ENCODE measurements around the gene ADH5. TPM values are rescaled to one million over a fixed set of nuclear protein-coding genes. Genes with fewer than 3 reads are reported as not detected.
A peak's percentile ranks its signal among the peaks of the same experiment; 100 is the strongest.
"Not testable (repeated sequence)": the region's sequence is repeated elsewhere in the genome, so short reads cannot be mapped to it uniquely, and the experiment has no call there.

The ADH5 gene
- total and polyA plus RNA-seq, 4 experiments from 2014 or later = 75.6 to 171 (median 111) TPM

DNA sequence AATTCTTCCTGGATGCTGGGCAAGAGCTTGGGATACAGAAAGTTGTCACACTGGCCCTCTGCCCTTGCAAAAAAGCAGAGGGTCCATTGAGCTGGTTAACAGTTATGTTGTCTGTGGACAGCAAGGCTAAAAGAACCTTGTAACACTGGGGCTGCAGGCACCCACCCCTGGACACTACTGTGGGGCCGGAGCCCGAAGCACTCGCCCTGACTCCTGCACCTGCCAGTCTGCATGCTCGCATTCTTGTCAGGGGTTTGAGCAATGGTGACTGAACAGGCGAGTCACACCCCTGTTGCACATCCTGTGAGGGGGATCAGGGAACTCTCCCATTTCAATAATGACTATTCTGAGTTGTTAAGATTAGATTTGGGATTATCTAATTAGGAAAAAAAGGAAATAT lies 31.9 kb upstream of the ADH5 start:
- H3K4me3 ChIP-seq (ENCODE audit: low read length in 2 of 2) = no peak overlapping the region
- Mint-ChIP-seq H3K27ac (no peak overlapping the region), H3K27me3 (peaks cover 0 to 1% of the 10 kb centered on the region in 2 donors), H3K4me1 (no peaks in the 10 kb centered on the region), H3K9me3 (no peaks in the 10 kb centered on the region), H3K4me3 (no peak overlapping the region), H3K36me3 (no peaks in the 10 kb centered on the region)
- H3K36me3 ChIP-seq (ENCODE audit: insufficient read depth, low read length) = no peaks in the 10 kb centered on the region
- no peak overlapping the region for H3K27ac ChIP-seq (ENCODE audit: low read depth, low read length)
- no peak for DNase-seq
- no peaks in the 10 kb centered on the region for H3K27me3 ChIP-seq (ENCODE audit: insufficient read depth, low read length)
- ChIA-PET CTCF (ENCODE audit: partially characterized antibody) (interaction anchor here (1.3 to 1.5 kb wide), 2 partner anchors 8 to 24 kb away, joined by 3 to 4 read pairs; partner anchors contain the start of gene ADH4), POLR2A (ENCODE audit: partially characterized antibody) (no interaction called here)
- H3K4me1 ChIP-seq (ENCODE audit: insufficient read depth, low read length) = no peaks in the 10 kb centered on the region
- no peaks in the 10 kb centered on the region for H3K9me3 ChIP-seq (ENCODE audit: control insufficient read depth in 1 of 2, low read length in 2 of 2)
- intact Hi-C loops (cut with micrococcal nuclease) = no loop called here

DNA sequence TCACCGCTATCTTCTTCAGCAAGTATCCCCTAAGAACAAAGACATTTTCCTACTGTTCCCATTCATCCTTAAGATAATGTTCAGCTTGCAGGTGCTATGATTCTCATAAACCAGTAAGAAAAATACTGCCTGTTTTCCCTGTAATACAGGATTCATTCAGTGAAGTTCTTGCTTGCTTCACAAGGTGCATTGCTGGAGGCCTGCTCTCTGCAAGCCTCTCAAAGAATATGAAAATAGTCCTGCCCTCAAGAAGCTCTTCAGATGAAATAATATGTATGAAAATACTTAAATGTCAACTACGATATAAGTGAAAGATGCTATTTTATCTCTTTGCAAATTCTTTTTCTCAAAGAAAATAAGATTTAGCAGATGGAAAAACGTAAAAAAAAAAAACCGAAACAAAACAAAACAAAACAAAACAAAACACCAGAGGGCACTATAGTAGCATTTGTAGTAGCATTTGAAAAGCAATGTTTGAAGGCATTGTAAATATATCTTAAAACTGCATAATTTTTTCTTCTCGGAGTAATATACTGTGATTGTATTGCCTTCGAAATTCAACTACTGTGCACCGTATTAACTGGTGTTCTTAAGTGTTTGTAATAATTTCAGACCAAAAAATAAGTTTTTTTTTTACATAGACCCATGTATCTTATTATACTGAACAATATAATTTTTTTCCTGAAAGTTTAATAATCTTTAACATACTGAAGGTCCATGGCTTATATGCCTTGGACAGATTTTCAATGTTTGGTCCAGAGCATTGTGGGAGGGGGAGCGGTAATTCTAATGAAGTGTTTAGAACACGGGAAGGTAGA lies 29.5 kb upstream of the ADH5 start:
- no peak overlapping the region for H3K27ac ChIP-seq (ENCODE audit: low read depth, low read length)
- H3K4me1 ChIP-seq (ENCODE audit: insufficient read depth, low read length) = no peaks in the 10 kb centered on the region
- ChIA-PET POLR2A (ENCODE audit: partially characterized antibody) (no interaction called here), CTCF (ENCODE audit: partially characterized antibody) (interaction anchor here (0.7 to 1.5 kb wide), 5 partner anchors 93 to 690 kb away, joined by 3 to 9 read pairs (median 5); partner anchors contain the start of gene METAP1)
- H3K27me3 ChIP-seq (ENCODE audit: insufficient read depth, low read length) = no peaks in the 10 kb centered on the region
- no peaks in the 10 kb centered on the region for H3K9me3 ChIP-seq (ENCODE audit: control insufficient read depth in 1 of 2, low read length in 2 of 2)
- H3K36me3 ChIP-seq (ENCODE audit: insufficient read depth, low read length) = no peaks in the 10 kb centered on the region
- no peaks in the 10 kb centered on the region for H3K4me1 Mint-ChIP-seq
- DNase-seq = peak in 2 of 5 donors; percentile 4 to 7
- H3K27me3 Mint-ChIP-seq = peaks cover 0 to 1% of the 10 kb centered on the region in 2 donors
- H3K36me3 Mint-ChIP-seq = no peaks in the 10 kb centered on the region
- no peak overlapping the region for H3K4me3 Mint-ChIP-seq
- no peak overlapping the region for H3K27ac Mint-ChIP-seq
- H3K4me3 ChIP-seq (ENCODE audit: low read length in 2 of 2) = no peak overlapping the region
- intact Hi-C loops (cut with micrococcal nuclease) = loop anchor here (1.0 kb wide), 3 partner anchors 287 to 690 kb away; no protein-coding TSS in a partner anchor
- no peaks in the 10 kb centered on the region for H3K9me3 Mint-ChIP-seq

- H3K36me3 Mint-ChIP-seq; H3K9me3 ChIP-seq (ENCODE audit: control insufficient read depth in 1 of 2, low read length in 2 of 2); H3K4me1 ChIP-seq (ENCODE audit: insufficient read depth, low read length); H3K9me3 Mint-ChIP-seq; DNase-seq; intact Hi-C loops (cut with micrococcal nuclease); H3K36me3 ChIP-seq (ENCODE audit: insufficient read depth, low read length); H3K4me1 Mint-ChIP-seq; H3K27me3 ChIP-seq (ENCODE audit: insufficient read depth, low read length); H3K27me3 Mint-ChIP-seq; H3K4me3 ChIP-seq (ENCODE audit: low read length in 2 of 2); H3K27ac ChIP-seq (ENCODE audit: low read depth, low read length); H3K27ac Mint-ChIP-seq; H3K4me3 Mint-ChIP-seq: not testable (repeated sequence)
- CTCF ChIA-PET (ENCODE audit: partially characterized antibody) = interaction anchor here (0.7 to 1.5 kb wide), 5 partner anchors 94 to 691 kb away, joined by 3 to 9 read pairs (median 5); partner anchors contain the start of gene METAP1
- POLR2A ChIA-PET (ENCODE audit: partially characterized antibody) = interaction anchor here (1.0 kb wide), 1 partner anchor 346 kb away, joined by 3 read pairs; no protein-coding TSS in a partner anchor
Measured at GRCh38 chr4:99117122-99117841, 28.7 kb upstream of the ADH5 start.

DNA sequence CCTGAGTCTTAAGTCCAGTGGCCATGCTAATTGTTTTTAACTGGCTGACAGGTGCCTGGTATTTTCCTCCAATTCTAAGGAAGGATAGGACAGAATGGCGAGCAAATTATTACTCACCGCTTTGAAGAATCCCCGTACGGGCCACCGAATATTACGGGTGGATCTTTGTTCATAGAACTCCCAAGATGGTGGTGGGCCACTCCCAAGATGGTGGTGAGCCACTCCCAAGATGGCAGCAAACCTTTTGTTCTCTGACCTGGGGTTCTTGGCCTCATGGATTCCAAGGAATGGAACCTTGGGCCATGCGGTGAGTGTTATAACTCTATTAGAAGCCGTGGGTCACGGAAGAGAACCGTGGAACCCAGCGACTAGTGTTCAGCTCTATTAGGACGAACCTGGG lies 20.7 kb upstream of the ADH5 start:
- POLR2A ChIA-PET (ENCODE audit: partially characterized antibody); H3K9me3 Mint-ChIP-seq; H3K4me3 Mint-ChIP-seq; H3K9me3 ChIP-seq (ENCODE audit: control insufficient read depth in 1 of 2, low read length in 2 of 2); H3K4me1 ChIP-seq (ENCODE audit: insufficient read depth, low read length); H3K27me3 Mint-ChIP-seq; H3K36me3 Mint-ChIP-seq; H3K27ac ChIP-seq (ENCODE audit: low read depth, low read length); intact Hi-C loops (cut with micrococcal nuclease); H3K4me1 Mint-ChIP-seq; CTCF ChIA-PET (ENCODE audit: partially characterized antibody); H3K4me3 ChIP-seq (ENCODE audit: low read length in 2 of 2); H3K36me3 ChIP-seq (ENCODE audit: insufficient read depth, low read length); DNase-seq; H3K27me3 ChIP-seq (ENCODE audit: insufficient read depth, low read length): not testable (repeated sequence)
- peak overlapping the region in 1 of 7 donors; percentile 54 for H3K27ac Mint-ChIP-seq

DNA sequence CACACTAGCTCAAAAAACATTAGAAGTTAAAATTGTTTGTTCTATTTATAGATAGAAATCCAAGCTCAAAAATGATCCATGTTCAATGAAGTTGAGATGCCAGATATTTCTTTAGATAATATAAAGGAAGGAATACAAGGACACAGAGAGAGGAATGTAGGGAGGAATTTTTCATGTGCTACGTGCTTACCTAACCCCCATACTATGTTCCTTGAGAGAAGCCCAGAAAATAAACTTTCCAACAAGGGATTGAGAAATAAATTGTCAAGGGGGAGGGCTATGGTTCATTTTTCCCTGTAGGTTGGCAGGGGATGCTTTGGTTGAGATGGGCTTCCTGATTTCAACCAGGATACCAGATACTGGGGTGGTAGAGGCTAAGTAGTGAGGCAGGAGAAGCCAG lies 15.6 kb upstream of the ADH5 start:
- DNase-seq = no peak
- H3K9me3 Mint-ChIP-seq = peaks cover 0 to 3% (median 0%) of the 10 kb centered on the region in 8 donors
- H3K27me3 ChIP-seq (ENCODE audit: insufficient read depth, low read length) = no peaks in the 10 kb centered on the region
- no peak overlapping the region for H3K27ac ChIP-seq (ENCODE audit: low read depth, low read length)
- H3K36me3 Mint-ChIP-seq = peaks cover 0 to 3% of the 10 kb centered on the region in 2 donors
- peaks cover 0 to 4% (median 2%) of the 10 kb centered on the region in 4 donors for H3K4me1 Mint-ChIP-seq
- POLR2A ChIA-PET (ENCODE audit: partially characterized antibody) = no interaction called here
- no peaks in the 10 kb centered on the region for H3K4me1 ChIP-seq (ENCODE audit: insufficient read depth, low read length)
- H3K4me3 Mint-ChIP-seq = no peak overlapping the region
- H3K27me3 Mint-ChIP-seq = peaks cover 0 to 3% of the 10 kb centered on the region in 2 donors
- H3K4me3 ChIP-seq (ENCODE audit: low read length in 2 of 2) = no peak overlapping the region
- CTCF ChIA-PET (ENCODE audit: partially characterized antibody) = no interaction called here
- H3K36me3 ChIP-seq (ENCODE audit: insufficient read depth, low read length) = no peaks in the 10 kb centered on the region
- H3K9me3 ChIP-seq (ENCODE audit: control insufficient read depth in 1 of 2, low read length in 2 of 2) = no peaks in the 10 kb centered on the region
- intact Hi-C loops (cut with micrococcal nuclease) = no loop called here
- peak overlapping the region in 1 of 7 donors; percentile 32 for H3K27ac Mint-ChIP-seq

GRCh38 chr4:99103166-99103565 lies 14.6 kb upstream of the ADH5 start:
- intact Hi-C loops (cut with micrococcal nuclease) = no loop called here
- Mint-ChIP-seq H3K27me3 (peaks cover 1 to 3% of the 10 kb centered on the region in 2 donors), H3K4me3 (no peak overlapping the region), H3K4me1 (peaks cover 0 to 4% (median 2%) of the 10 kb centered on the region in 4 donors), H3K36me3 (peaks cover 0 to 3% of the 10 kb centered on the region in 2 donors), H3K9me3 (peaks cover 0 to 3% (median 0%) of the 10 kb centered on the region in 8 donors), H3K27ac (no peak overlapping the region)
- Histone ChIP-seq H3K9me3 (ENCODE audit: control insufficient read depth in 1 of 2, low read length in 2 of 2) (no peaks in the 10 kb centered on the region), H3K4me3 (ENCODE audit: low read length in 2 of 2) (no peak overlapping the region), H3K27me3 (ENCODE audit: insufficient read depth, low read length) (no peaks in the 10 kb centered on the region), H3K27ac (ENCODE audit: low read depth, low read length) (no peak overlapping the region), H3K36me3 (ENCODE audit: insufficient read depth, low read length) (no peaks in the 10 kb centered on the region), H3K4me1 (ENCODE audit: insufficient read depth, low read length) (no peaks in the 10 kb centered on the region)
- ChIA-PET CTCF (ENCODE audit: partially characterized antibody) (no interaction called here), POLR2A (ENCODE audit: partially characterized antibody) (no interaction called here)
- DNase-seq = no peak

DNA sequence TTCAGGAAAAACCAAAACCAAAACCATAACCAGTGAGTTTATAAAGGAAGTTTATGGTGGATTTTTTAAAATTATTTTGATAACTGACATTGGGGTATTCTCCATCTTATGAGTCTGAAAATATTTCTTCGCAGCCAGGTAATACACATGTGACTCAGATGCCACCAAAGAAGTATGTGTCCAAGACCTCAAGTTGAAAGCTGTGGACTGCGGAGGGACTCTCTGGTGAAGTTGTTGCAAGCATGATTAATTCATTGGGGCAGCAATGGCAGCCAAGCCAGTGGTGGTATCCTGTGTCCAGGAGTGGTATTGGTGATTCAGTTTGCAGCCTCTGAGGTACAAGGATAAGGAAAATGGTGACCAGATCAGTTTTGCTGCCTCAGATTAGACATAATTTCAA lies 14.0 kb upstream of the ADH5 start:
- POLR2A ChIA-PET (ENCODE audit: partially characterized antibody) = no interaction called here
- Histone ChIP-seq H3K9me3 (ENCODE audit: control insufficient read depth in 1 of 2, low read length in 2 of 2) (no peaks in the 10 kb centered on the region), H3K36me3 (ENCODE audit: insufficient read depth, low read length) (no peaks in the 10 kb centered on the region), H3K4me3 (ENCODE audit: low read length in 2 of 2) (no peak overlapping the region), H3K27me3 (ENCODE audit: insufficient read depth, low read length) (no peaks in the 10 kb centered on the region), H3K4me1 (ENCODE audit: insufficient read depth, low read length) (no peaks in the 10 kb centered on the region), H3K27ac (ENCODE audit: low read depth, low read length) (no peak overlapping the region)
- CTCF ChIA-PET (ENCODE audit: partially characterized antibody) = no interaction called here
- peaks cover 1 to 3% of the 10 kb centered on the region in 2 donors for H3K27me3 Mint-ChIP-seq
- no peak overlapping the region for H3K4me3 Mint-ChIP-seq
- peaks cover 0 to 3% of the 10 kb centered on the region in 2 donors for H3K36me3 Mint-ChIP-seq
- H3K4me1 Mint-ChIP-seq = peaks cover 0 to 4% (median 2%) of the 10 kb centered on the region in 4 donors
- intact Hi-C loops (cut with micrococcal nuclease) = no loop called here
- peaks cover 0 to 3% (median 0%) of the 10 kb centered on the region in 8 donors for H3K9me3 Mint-ChIP-seq
- DNase-seq = no peak
- no peak overlapping the region for H3K27ac Mint-ChIP-seq

Data from CD4-positive, alpha-beta memory T cell (primary cell).